SK-N-SH (cell line): Measurements from ENCODE around the gene MCTP1. TPM values are rescaled to one million over a fixed set of nuclear protein-coding genes. Genes with fewer than 3 reads are reported as not detected.

ENCODE experiments used
- CTCF ChIA-PET: fragments of 300-600, 350-600 bp; formaldehyde crosslinking; extraction: SDS; loops from one replicate; lab custom pipeline; 2021; lab: Yijun Ruan, JAX
- POLR2A ChIA-PET: fragments of 350-600 bp; sonication (Branson Sonifier 250); formaldehyde crosslinking; extraction: SDS; loops from one replicate; lab custom pipeline; 2020; ENCODE audit warnings: antibody characterized with exemption, inconsistent platforms; lab: Yijun Ruan, JAX
- DNase-seq: peaks from one replicate; pipeline ENCODE4 v3.0.0; 2012
- H2AFZ ChIP-seq: fragments of 200-600 bp; sonication (generic); 2 replicates; pipeline ENCODE4 v1.8.1; 2016; ENCODE audit warnings: antibody characterized with exemption, mild to moderate bottlenecking, low read depth
- H3F3A ChIP-seq: fragments of 200-600 bp; sonication (generic); replicated peaks from 2 replicates; pipeline ENCODE3; 2016; ENCODE audit warnings: antibody characterized with exemption, mild to moderate bottlenecking; ENCODE audit not compliant: insufficient read depth
- H3K27ac ChIP-seq, 2 experiments: fragments of 200-500 bp in 1 of 2; fragments of 200-600 bp in 1 of 2; sonication (Bioruptor generic) in 1 of 2; sonication (generic), shearing (Covaris generic) in 1 of 2; 2 replicates each; pipeline versions ENCODE4 v1.5.1 to v1.6.1; 2014 to 2016; ENCODE audit warnings: low read depth in 2 of 2, inconsistent platforms in 1 of 2, low read length in 1 of 2, mild to moderate bottlenecking in 1 of 2, mixed read lengths in 1 of 2
- H3K27me3 ChIP-seq: fragments of 200-600 bp; sonication (generic), shearing (Covaris generic); 2 replicates; pipeline ENCODE4 v1.6.1; 2016; ENCODE audit warnings: mixed run types; ENCODE audit not compliant: insufficient read depth
- H3K36me3 ChIP-seq, 2 experiments: fragments of 200-500 bp in 1 of 2; fragments of 200-600 bp in 1 of 2; sonication (Bioruptor generic) in 1 of 2; sonication (generic) in 1 of 2; replicated peaks in 1 of 2; 2 replicates each; pipeline versions ENCODE3 to v1.5.1; 2014 to 2016; ENCODE audit warnings: low read length in 1 of 2, mild to moderate bottlenecking in 1 of 2; ENCODE audit not compliant: insufficient read depth in 2 of 2, control insufficient read depth in 1 of 2
- H3K4me1 ChIP-seq, 2 experiments: fragments of 200-500 bp in 1 of 2; fragments of 200-600 bp in 1 of 2; sonication (Bioruptor generic) in 1 of 2; sonication (generic), shearing (Covaris generic) in 1 of 2; 2 replicates each; pipeline versions ENCODE4 v1.5.1 to v1.6.1; 2014 to 2016; ENCODE audit warnings: low read depth in 1 of 2, low read length in 1 of 2, mixed run types in 1 of 2; ENCODE audit not compliant: insufficient read depth in 2 of 2, control insufficient read depth in 1 of 2
- H3K4me2 ChIP-seq: fragments of 200-600 bp; sonication (generic), shearing (Covaris generic); 2 replicates; pipeline ENCODE4 v1.6.1; 2017; ENCODE audit warnings: mixed run types
- H3K4me3 ChIP-seq, 2 experiments: fragments of 200-500 bp in 1 of 2; fragments of 200-600 bp in 1 of 2; sonication (Bioruptor generic) in 1 of 2; sonication (generic), shearing (Covaris generic) in 1 of 2; 2 replicates each; pipeline versions ENCODE4 v1.5.1 to v1.8.1; 2014 to 2016; ENCODE audit warnings: low read depth in 2 of 2, inconsistent platforms in 1 of 2, low read length in 1 of 2, mild to moderate bottlenecking in 1 of 2, mixed read lengths in 1 of 2, moderate library complexity in 1 of 2
- H3K79me2 ChIP-seq: fragments of 200-600 bp; sonication (generic); 2 replicates; pipeline ENCODE4 v1.8.1; 2017; ENCODE audit warnings: mild to moderate bottlenecking; ENCODE audit not compliant: insufficient read depth
- H3K9ac ChIP-seq: fragments of 200-600 bp; sonication (generic); 2 replicates; pipeline ENCODE4 v1.6.1; 2017; ENCODE audit warnings: mixed run types
- H3K9me2 ChIP-seq: fragments of 200-600 bp; sonication (generic); 2 replicates; pipeline ENCODE4 v1.6.1; 2017; ENCODE audit warnings: mixed run types
- H3K9me3 ChIP-seq: fragments of 200-600 bp; sonication (generic); 2 replicates; pipeline ENCODE4 v1.6.1; 2017; ENCODE audit warnings: mixed run types, mild to moderate bottlenecking, moderate library complexity
- H4K20me1 ChIP-seq: fragments of 200-600 bp; sonication (generic); 2 replicates; pipeline ENCODE4 v1.6.1; 2017; ENCODE audit warnings: mild to moderate bottlenecking, mixed run types; ENCODE audit not compliant: insufficient read depth
- IRF3 ChIP-seq: fragments of 150-350 bp; IDR thresholded peaks from 2 replicates; pipeline ENCODE4 v1.6.1; 2016; ENCODE audit warnings: mild to moderate bottlenecking, low read depth, low read length
- JUND ChIP-seq: IDR thresholded peaks from 2 replicates; pipeline ENCODE4 v1.4.0; 2012
- MEF2A ChIP-seq: IDR thresholded peaks from 2 replicates; pipeline ENCODE4 v1.4.0; 2012; ENCODE audit warnings: low read depth, borderline replicate concordance
- MXI1 ChIP-seq: IDR thresholded peaks from 2 replicates; pipeline ENCODE4 v1.6.1; 2012; ENCODE audit warnings: mild to moderate bottlenecking, low read depth, low read length, improper control_type of control experiment
- PBX3 ChIP-seq: IDR thresholded peaks from 2 replicates; pipeline ENCODE4; 2012
- RCOR1 ChIP-seq: fragments of 150-350 bp; IDR thresholded peaks from 2 replicates; pipeline ENCODE4 v1.6.1; 2017; ENCODE audit warnings: antibody characterized with exemption, low read length
- TEAD4 ChIP-seq: IDR thresholded peaks from 2 replicates; pipeline ENCODE4 v1.4.0; 2012; ENCODE audit warnings: mild to moderate bottlenecking, borderline replicate concordance; ENCODE audit not compliant: insufficient read depth
- USF1 ChIP-seq: IDR thresholded peaks from 2 replicates; pipeline ENCODE4 v1.4.0; 2012; ENCODE audit warnings: low read depth, borderline replicate concordance
- whole genome bisulfite sequencing: methylation state at CpG from one replicate; pipeline ENCODE4 v1.1.6; 2017; ENCODE audit warnings: low lambda C conversion rate; 5-methylcytosine and 5-hydroxymethylcytosine counted together
- polyA plus RNA-seq, 3 experiments: library from polyadenylated mRNA; depleted of rRNA; stranded (reverse); fragments of >200 nt; gene quantifications; 2 replicates each; pipeline ENCODE4 v1.2.3, GENCODE V29; 2012
- TF ChIP-seq, protein P1 (sequence below): fragments of 200-600 bp; sonication (generic); IDR thresholded peaks from 2 replicates; pipeline ENCODE4 v1.6.1; 2017; ENCODE audit warnings: antibody characterized with exemption, mild to moderate bottlenecking, moderate library complexity
- TF ChIP-seq, protein P2 (sequence below): IDR thresholded peaks from 2 replicates; pipeline ENCODE4 v1.4.0; 2012; ENCODE audit warnings: low read depth
- TF ChIP-seq, protein P3 (sequence below): IDR thresholded peaks from 2 replicates; pipeline ENCODE4 v1.6.1; 2012; ENCODE audit warnings: mild to moderate bottlenecking, low read depth, low read length, moderate library complexity

Gene MCTP1
- polyA plus RNA-seq, 1 of the 3 experiments (the other 2 are of a cell fraction): 0.53 TPM

- Histone ChIP-seq H3K27ac (no peak overlapping the region), H3K9me2 (no peaks in the 10 kb centered on the region), H3K4me3 (no peak overlapping the region), H3K79me2 (no peaks in the 10 kb centered on the region), H3K36me3 (no peaks in the 10 kb centered on the region), H3K27me3 (no peaks in the 10 kb centered on the region), H4K20me1 (no peaks in the 10 kb centered on the region), H3K9me3 (no peaks in the 10 kb centered on the region), H3K4me1 (no peaks in the 10 kb centered on the region; a peak in 1 of 4 replicates), H2AFZ (no peak overlapping the region; the same call in 1 of the 2 replicates), H3K4me2 (no peak overlapping the region), H3F3A (no peaks in the 10 kb centered on the region), H3K9ac (no peak overlapping the region)
- ChIA-PET CTCF (interaction anchor here (3.0 kb wide), 1 partner anchor 13 kb away, joined by 15 read pairs; no protein-coding TSS in a partner anchor), POLR2A (no interaction called here)
- 79% methylated on average over 1 of the region's 1 CpG for WGBS
- TF ChIP-seq USF1 (no peak), TEAD4 (no peak), MXI1 (no peak), IRF3 (no peak), PBX3 (no peak), MEF2A (no peak), JUND (no peak), RCOR1 (no peak)
- TF ChIP-seq, protein P1, sequence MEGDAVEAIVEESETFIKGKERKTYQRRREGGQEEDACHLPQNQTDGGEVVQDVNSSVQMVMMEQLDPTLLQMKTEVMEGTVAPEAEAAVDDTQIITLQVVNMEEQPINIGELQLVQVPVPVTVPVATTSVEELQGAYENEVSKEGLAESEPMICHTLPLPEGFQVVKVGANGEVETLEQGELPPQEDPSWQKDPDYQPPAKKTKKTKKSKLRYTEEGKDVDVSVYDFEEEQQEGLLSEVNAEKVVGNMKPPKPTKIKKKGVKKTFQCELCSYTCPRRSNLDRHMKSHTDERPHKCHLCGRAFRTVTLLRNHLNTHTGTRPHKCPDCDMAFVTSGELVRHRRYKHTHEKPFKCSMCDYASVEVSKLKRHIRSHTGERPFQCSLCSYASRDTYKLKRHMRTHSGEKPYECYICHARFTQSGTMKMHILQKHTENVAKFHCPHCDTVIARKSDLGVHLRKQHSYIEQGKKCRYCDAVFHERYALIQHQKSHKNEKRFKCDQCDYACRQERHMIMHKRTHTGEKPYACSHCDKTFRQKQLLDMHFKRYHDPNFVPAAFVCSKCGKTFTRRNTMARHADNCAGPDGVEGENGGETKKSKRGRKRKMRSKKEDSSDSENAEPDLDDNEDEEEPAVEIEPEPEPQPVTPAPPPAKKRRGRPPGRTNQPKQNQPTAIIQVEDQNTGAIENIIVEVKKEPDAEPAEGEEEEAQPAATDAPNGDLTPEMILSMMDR: no peak
- TF ChIP-seq, protein P2, sequence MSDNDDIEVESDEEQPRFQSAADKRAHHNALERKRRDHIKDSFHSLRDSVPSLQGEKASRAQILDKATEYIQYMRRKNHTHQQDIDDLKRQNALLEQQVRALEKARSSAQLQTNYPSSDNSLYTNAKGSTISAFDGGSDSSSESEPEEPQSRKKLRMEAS: no peak
- TF ChIP-seq, protein P3, sequence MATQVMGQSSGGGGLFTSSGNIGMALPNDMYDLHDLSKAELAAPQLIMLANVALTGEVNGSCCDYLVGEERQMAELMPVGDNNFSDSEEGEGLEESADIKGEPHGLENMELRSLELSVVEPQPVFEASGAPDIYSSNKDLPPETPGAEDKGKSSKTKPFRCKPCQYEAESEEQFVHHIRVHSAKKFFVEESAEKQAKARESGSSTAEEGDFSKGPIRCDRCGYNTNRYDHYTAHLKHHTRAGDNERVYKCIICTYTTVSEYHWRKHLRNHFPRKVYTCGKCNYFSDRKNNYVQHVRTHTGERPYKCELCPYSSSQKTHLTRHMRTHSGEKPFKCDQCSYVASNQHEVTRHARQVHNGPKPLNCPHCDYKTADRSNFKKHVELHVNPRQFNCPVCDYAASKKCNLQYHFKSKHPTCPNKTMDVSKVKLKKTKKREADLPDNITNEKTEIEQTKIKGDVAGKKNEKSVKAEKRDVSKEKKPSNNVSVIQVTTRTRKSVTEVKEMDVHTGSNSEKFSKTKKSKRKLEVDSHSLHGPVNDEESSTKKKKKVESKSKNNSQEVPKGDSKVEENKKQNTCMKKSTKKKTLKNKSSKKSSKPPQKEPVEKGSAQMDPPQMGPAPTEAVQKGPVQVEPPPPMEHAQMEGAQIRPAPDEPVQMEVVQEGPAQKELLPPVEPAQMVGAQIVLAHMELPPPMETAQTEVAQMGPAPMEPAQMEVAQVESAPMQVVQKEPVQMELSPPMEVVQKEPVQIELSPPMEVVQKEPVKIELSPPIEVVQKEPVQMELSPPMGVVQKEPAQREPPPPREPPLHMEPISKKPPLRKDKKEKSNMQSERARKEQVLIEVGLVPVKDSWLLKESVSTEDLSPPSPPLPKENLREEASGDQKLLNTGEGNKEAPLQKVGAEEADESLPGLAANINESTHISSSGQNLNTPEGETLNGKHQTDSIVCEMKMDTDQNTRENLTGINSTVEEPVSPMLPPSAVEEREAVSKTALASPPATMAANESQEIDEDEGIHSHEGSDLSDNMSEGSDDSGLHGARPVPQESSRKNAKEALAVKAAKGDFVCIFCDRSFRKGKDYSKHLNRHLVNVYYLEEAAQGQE: no peak
- DNase-seq: no peak
Observed at GRCh38 chr5:94725142-94725541, 559.8 kb downstream of the MCTP1 start.
